ENCODE measurements around the gene IL5RA. TPM values are rescaled to one million over a fixed set of nuclear protein-coding genes. Genes with fewer than 3 reads are reported as not detected.

IL5RA gene
- total and polyA plus RNA-seq, 2 experiments from 2014 or later: not detected

DNA sequence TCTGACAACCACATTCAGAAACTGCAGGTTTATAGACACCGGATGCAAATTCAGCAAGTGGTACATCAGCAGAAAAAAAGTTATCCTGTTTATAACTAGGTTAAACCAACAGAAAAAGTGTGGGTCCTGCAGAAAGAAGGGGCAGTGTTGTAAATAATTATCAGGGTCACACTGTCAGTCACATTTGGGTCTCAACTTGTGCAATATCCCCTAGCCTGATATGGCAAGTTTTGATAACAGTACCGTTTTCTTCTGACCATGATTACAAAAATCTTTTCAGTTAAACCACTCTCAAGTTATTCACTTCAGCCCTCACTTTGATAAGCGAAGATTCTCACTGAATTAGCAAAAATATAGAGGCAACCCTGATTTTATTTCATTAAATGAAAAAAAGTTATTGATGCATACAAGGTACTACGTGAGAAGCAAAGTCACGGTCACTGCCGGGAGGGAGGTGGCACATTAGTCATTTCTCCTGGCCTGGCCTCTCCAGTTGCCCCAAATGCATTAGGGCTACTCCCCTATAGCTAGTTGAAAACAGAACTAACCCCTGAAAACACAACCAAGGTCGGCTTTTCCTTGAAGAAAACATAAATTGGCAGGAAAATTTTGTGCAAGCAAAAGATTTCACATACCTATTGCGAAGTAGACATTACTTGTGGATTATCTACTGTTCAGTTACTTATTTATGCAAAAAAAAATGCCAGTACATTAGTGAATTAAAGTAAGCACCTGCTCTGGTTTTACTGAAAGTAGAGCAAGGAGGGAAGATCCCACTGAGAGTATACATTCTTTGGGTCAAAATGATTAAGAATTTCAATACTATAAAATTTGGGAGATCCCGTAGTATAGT is 28.6 kb downstream of the IL5RA start:
- no peak overlapping the region for H3K4me2 ChIP-seq (ENCODE audit: unreplicated experiment)
- H3K4me1 ChIP-seq (ENCODE audit: insufficient read depth): no peaks in the 10 kb centered on the region
- no peak overlapping the region for H3K4me3 ChIP-seq
- H3K27ac ChIP-seq: no peak overlapping the region
- H3K9me3 ChIP-seq (ENCODE audit: low read depth): no peaks in the 10 kb centered on the region
- in situ Hi-C loops (cut with MboI): no loop called here
- H3K9ac ChIP-seq: no peak overlapping the region
- H2AFZ ChIP-seq: no peak overlapping the region
- H3K36me3 ChIP-seq (ENCODE audit: low read depth): no peaks in the 10 kb centered on the region
- H3F3A ChIP-seq (ENCODE audit: insufficient read depth): no peaks in the 10 kb centered on the region
- no peaks in the 10 kb centered on the region for H3K9me2 ChIP-seq (ENCODE audit: insufficient read depth)
- no peaks in the 10 kb centered on the region for H4K20me1 ChIP-seq (ENCODE audit: insufficient read depth)
- H3K79me2 ChIP-seq (ENCODE audit: insufficient read depth): no peaks in the 10 kb centered on the region
- no peak for DNase-seq
- no peak for TF ChIP-seq EZH2 (IDR thresholded peaks at IDR 0.05; ENCODE audit: insufficient read depth, poor library complexity, severe bottlenecking)
- TF ChIP-seq EZH2phosphoT487 (IDR thresholded peaks at IDR 0.05; ENCODE audit: insufficient read depth, low read depth): no peak
- no peaks in the 10 kb centered on the region for H3K27me3 ChIP-seq (replicated peaks; ENCODE audit: insufficient read depth)
- WGBS, 2 experiments (ENCODE audit: low coverage in 1 of 2, low lambda C conversion rate in 2 of 2, missing lambda C conversion rate in 2 of 2): 39 to 48% methylated on average over 9 of the region's 9 CpGs

- no peak for DNase-seq
- Histone ChIP-seq H3K79me2 (ENCODE audit: insufficient read depth) (no peaks in the 10 kb centered on the region), H3K27me3 (replicated peaks; ENCODE audit: insufficient read depth) (no peaks in the 10 kb centered on the region), H3K9me3 (ENCODE audit: low read depth) (no peaks in the 10 kb centered on the region), H3K4me1 (ENCODE audit: insufficient read depth) (no peaks in the 10 kb centered on the region), H3K9me2 (ENCODE audit: insufficient read depth) (no peaks in the 10 kb centered on the region), H4K20me1 (ENCODE audit: insufficient read depth) (no peaks in the 10 kb centered on the region), H3K4me3 (no peak overlapping the region), H3K9ac (no peak overlapping the region), H3F3A (ENCODE audit: insufficient read depth) (no peaks in the 10 kb centered on the region), H3K36me3 (ENCODE audit: low read depth) (no peaks in the 10 kb centered on the region), H3K4me2 (ENCODE audit: unreplicated experiment) (no peak overlapping the region), H2AFZ (no peak overlapping the region), H3K27ac (no peak overlapping the region)
- TF ChIP-seq EZH2phosphoT487 (IDR thresholded peaks at IDR 0.05; ENCODE audit: insufficient read depth, low read depth) (no peak), EZH2 (IDR thresholded peaks at IDR 0.05; ENCODE audit: insufficient read depth, poor library complexity, severe bottlenecking) (no peak)
- WGBS, 2 experiments (ENCODE audit: low coverage in 1 of 2, low lambda C conversion rate in 2 of 2, missing lambda C conversion rate in 2 of 2): 29 to 50% methylated on average over 5 of the region's 5 CpGs
- in situ Hi-C loops (cut with MboI): no loop called here
These were observed 29.9 kb downstream of the IL5RA start for GRCh38 chr3:3080309-3080708.

DNA sequence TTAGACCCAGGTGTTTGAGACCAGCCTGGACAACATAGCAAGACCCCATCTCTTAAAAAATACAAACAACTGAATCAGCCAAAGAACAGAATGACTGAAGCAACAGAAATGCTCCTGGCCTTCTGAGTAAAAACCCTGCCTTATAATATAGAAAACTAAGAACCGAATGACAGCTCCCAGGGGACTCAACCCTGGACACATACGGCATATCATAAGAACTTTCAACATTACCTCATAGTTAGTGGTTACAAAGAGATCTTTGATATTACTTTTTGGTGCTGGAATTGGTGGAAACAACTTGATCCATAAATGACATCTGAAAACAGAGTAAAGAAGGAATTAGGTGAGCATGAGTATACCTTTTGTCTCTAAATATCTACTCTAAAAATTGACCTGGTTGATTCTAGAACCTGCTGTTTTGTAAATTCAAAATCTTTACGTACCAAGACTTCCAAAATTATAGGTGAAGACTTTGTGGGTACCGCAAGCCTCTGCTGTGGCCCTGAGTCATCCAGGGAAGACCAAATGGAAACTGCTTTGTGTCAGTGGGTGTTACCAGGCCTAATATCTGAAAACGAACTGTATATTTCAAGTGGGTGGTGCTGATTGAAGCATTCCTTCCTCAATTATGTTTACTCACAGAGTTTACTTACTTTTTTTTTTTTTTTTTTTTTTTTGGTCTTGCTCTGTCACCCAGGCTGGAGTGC is 35.5 kb downstream of the IL5RA start:
- no peaks in the 10 kb centered on the region for H3K9me3 ChIP-seq (ENCODE audit: low read depth)
- H3K36me3 ChIP-seq (ENCODE audit: low read depth): no peaks in the 10 kb centered on the region
- no peak for DNase-seq
- H4K20me1 ChIP-seq (ENCODE audit: insufficient read depth): no peaks in the 10 kb centered on the region
- in situ Hi-C loops (cut with MboI): no loop called here
- no peaks in the 10 kb centered on the region for H3K79me2 ChIP-seq (ENCODE audit: insufficient read depth)
- no peaks in the 10 kb centered on the region for H3K27me3 ChIP-seq (replicated peaks; ENCODE audit: insufficient read depth)
- no peak overlapping the region for H3K4me3 ChIP-seq
- no peaks in the 10 kb centered on the region for H3K4me1 ChIP-seq (ENCODE audit: insufficient read depth)
- no peak overlapping the region for H2AFZ ChIP-seq
- TF ChIP-seq EZH2phosphoT487 (IDR thresholded peaks at IDR 0.05; ENCODE audit: insufficient read depth, low read depth) (no peak), EZH2 (IDR thresholded peaks at IDR 0.05; ENCODE audit: insufficient read depth, poor library complexity, severe bottlenecking) (no peak)
- no peaks in the 10 kb centered on the region for H3K9me2 ChIP-seq (ENCODE audit: insufficient read depth)
- H3K27ac ChIP-seq: no peak overlapping the region
- H3F3A ChIP-seq (ENCODE audit: insufficient read depth): no peaks in the 10 kb centered on the region
- no peak overlapping the region for H3K9ac ChIP-seq
- H3K4me2 ChIP-seq (ENCODE audit: unreplicated experiment): no peak overlapping the region
- 27 to 28% methylated on average over 5 of the region's 5 CpGs for WGBS, 2 experiments (ENCODE audit: low coverage in 1 of 2, low lambda C conversion rate in 2 of 2, missing lambda C conversion rate in 2 of 2)

DNA sequence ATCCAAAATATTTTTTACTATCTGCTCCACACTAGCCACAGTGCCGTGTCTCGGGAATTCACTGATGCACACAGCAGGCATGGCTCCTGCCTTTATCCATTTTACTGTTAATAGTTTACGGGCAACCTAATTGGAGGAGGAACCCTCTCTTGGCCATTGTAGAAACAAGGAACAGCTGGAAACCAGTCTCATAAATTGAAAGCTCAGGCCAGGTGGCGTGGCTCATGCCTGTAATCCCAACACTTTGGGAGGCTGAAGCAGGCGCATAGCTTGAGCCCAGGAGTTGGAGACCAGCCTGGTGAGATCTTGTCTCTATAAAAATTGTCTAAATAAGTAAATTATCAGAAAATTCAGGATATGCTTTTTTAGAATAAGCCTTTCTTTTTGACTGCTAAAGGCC is 39.0 kb downstream of the IL5RA start:
- no peaks in the 10 kb centered on the region for H3K9me3 ChIP-seq (ENCODE audit: low read depth)
- no peak overlapping the region for H3K4me2 ChIP-seq (ENCODE audit: unreplicated experiment)
- H3K9ac ChIP-seq: no peak overlapping the region
- H3K36me3 ChIP-seq (ENCODE audit: low read depth): no peaks in the 10 kb centered on the region
- H4K20me1 ChIP-seq (ENCODE audit: insufficient read depth): no peaks in the 10 kb centered on the region
- 53 to 54% methylated on average over 5 of the region's 5 CpGs for whole genome bisulfite sequencing, 2 experiments (ENCODE audit: low coverage in 1 of 2, low lambda C conversion rate in 2 of 2, missing lambda C conversion rate in 2 of 2)
- TF ChIP-seq EZH2phosphoT487 (IDR thresholded peaks at IDR 0.05; ENCODE audit: insufficient read depth, low read depth) (no peak), EZH2 (IDR thresholded peaks at IDR 0.05; ENCODE audit: insufficient read depth, poor library complexity, severe bottlenecking) (no peak)
- in situ Hi-C loops (cut with MboI): no loop called here
- no peaks in the 10 kb centered on the region for H3K79me2 ChIP-seq (ENCODE audit: insufficient read depth)
- H2AFZ ChIP-seq: no peak overlapping the region
- no peaks in the 10 kb centered on the region for H3K4me1 ChIP-seq (ENCODE audit: insufficient read depth)
- no peak for DNase-seq
- H3K27ac ChIP-seq: no peak overlapping the region
- no peaks in the 10 kb centered on the region for H3K9me2 ChIP-seq (ENCODE audit: insufficient read depth)
- H3K4me3 ChIP-seq: no peak overlapping the region
- H3K27me3 ChIP-seq (replicated peaks; ENCODE audit: insufficient read depth): no peaks in the 10 kb centered on the region
- no peaks in the 10 kb centered on the region for H3F3A ChIP-seq (ENCODE audit: insufficient read depth)

Data from GM23248 (cell line).